HepG2 (cell line): ENCODE results near the gene PRKACA.

Experiments
- CREM ChIP-seq, 2 experiments: sonication (generic) in 1 of 2; formaldehyde crosslinking in 1 of 2; IDR thresholded peaks; 2 replicates each; pipeline versions ENCODE4 v1.4.0 to v1.6.1; 2016 to 2020; ENCODE audit warnings: antibody characterized with exemption in 1 of 2, mild to moderate bottlenecking in 1 of 2, missing genetic modification reagents in 1 of 2
- KDM1A ChIP-seq: IDR thresholded peaks from 2 replicates; pipeline ENCODE4 v1.6.1; 2016; ENCODE audit warnings: missing compliant biosample characterization
- SIN3A ChIP-seq: IDR thresholded peaks from 2 replicates; pipeline ENCODE4 v1.6.1; 2011; ENCODE audit warnings: low read depth, mild to moderate bottlenecking, control low read depth, low read length, borderline replicate concordance
- ZFP41 ChIP-seq: sonication (generic); formaldehyde crosslinking; IDR thresholded peaks from 2 replicates; pipeline ENCODE4 v1.4.0; 2020; ENCODE audit warnings: mild to moderate bottlenecking, missing genetic modification reagents, borderline replicate concordance
- ZNF768 ChIP-seq: sonication (generic); formaldehyde crosslinking; IDR thresholded peaks from 2 replicates; pipeline ENCODE4 v1.4.0; 2020; ENCODE audit warnings: missing genetic modification reagents
- TF ChIP-seq, protein P1 (sequence below): sonication (generic); formaldehyde crosslinking; IDR thresholded peaks from 2 replicates; pipeline ENCODE4 v1.5.0; 2020; ENCODE audit warnings: mild to moderate bottlenecking, missing genetic modification reagents, moderate library complexity

DNA sequence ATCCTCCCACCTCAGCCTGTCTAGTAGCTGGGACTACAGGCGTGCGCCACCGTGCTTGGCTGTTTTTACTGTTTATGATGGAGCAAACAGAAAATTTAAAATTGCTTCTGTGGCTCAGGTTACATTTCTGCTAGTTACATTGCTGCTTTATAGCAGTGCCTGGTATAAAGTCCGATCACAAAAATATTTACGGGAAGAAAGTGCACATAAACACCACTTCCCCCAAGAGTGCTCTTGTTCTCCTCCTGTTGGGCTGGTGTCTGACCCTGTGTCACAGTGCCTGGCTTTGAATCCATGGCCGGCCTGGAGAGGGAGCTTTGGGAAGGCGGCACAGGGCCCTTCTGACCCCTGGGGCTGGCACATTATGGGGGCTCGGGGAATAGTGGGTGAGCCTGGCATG lies 11.9 kb downstream of the PRKACA start:
- no peak for TF ChIP-seq KDM1A (CRISPR knock-in tag)
- no peak for TF ChIP-seq CREM (IDR thresholded peaks at IDR 0.05)
- TF ChIP-seq CREM (CRISPR knock-in tag; IDR thresholded peaks at IDR 0.05) = no peak
- no peak for TF ChIP-seq ZFP41 (CRISPR knock-in tag)
- TF ChIP-seq, protein P1, sequence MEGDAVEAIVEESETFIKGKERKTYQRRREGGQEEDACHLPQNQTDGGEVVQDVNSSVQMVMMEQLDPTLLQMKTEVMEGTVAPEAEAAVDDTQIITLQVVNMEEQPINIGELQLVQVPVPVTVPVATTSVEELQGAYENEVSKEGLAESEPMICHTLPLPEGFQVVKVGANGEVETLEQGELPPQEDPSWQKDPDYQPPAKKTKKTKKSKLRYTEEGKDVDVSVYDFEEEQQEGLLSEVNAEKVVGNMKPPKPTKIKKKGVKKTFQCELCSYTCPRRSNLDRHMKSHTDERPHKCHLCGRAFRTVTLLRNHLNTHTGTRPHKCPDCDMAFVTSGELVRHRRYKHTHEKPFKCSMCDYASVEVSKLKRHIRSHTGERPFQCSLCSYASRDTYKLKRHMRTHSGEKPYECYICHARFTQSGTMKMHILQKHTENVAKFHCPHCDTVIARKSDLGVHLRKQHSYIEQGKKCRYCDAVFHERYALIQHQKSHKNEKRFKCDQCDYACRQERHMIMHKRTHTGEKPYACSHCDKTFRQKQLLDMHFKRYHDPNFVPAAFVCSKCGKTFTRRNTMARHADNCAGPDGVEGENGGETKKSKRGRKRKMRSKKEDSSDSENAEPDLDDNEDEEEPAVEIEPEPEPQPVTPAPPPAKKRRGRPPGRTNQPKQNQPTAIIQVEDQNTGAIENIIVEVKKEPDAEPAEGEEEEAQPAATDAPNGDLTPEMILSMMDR (CRISPR knock-in tag) = no peak
- no peak for TF ChIP-seq ZNF768 (CRISPR knock-in tag)
- no peak for TF ChIP-seq SIN3A
